HepG2 (cell line): ENCODE measurements around the gene RESP18. TPM values are rescaled to one million over a fixed set of nuclear protein-coding genes. Genes with fewer than 3 reads are reported as not detected.

Source experiments
- ATAD3A ChIP-seq: sonication (generic); formaldehyde crosslinking; IDR thresholded peaks from 2 replicates; pipeline ENCODE4 v1.4.0; 2020; ENCODE audit warnings: missing genetic modification reagents
- ATF7 ChIP-seq, 2 experiments: fragments of 450-650 bp in 1 of 2; sonication (generic) in 1 of 2; formaldehyde crosslinking in 1 of 2; IDR thresholded peaks; 2 replicates each; pipeline versions ENCODE4 v1.4.0 to v1.6.1; 2016 to 2020; ENCODE audit warnings: antibody characterized with exemption in 1 of 2, mild to moderate bottlenecking in 1 of 2, missing genetic modification reagents in 1 of 2
- CSRNP1 ChIP-seq: sonication (generic); formaldehyde crosslinking; IDR thresholded peaks from 2 replicates; pipeline ENCODE4 v1.8.1; 2023; ENCODE audit warnings: mild to moderate bottlenecking, missing genetic modification reagents
- JDP2 ChIP-seq: sonication (generic); formaldehyde crosslinking; IDR thresholded peaks from 2 replicates; pipeline ENCODE4 v1.8.1; 2022; ENCODE audit warnings: missing genetic modification reagents, borderline replicate concordance
- KLF13 ChIP-seq: sonication (generic); formaldehyde crosslinking; IDR thresholded peaks from 2 replicates; pipeline ENCODE4 v1.4.0; 2020; ENCODE audit warnings: mild to moderate bottlenecking, missing genetic modification reagents
- NCOR1 ChIP-seq: fragments of 200-600 bp; sonication (generic); IDR thresholded peaks from 2 replicates; pipeline ENCODE4 v1.7.0; 2017; ENCODE audit warnings: antibody characterized with exemption, low read length, borderline replicate concordance
- PCBP2 ChIP-seq: fragments of 200-400 bp; formaldehyde crosslinking; optimal IDR thresholded peaks from 2 replicates; pipeline ENCODE3; 2018; ENCODE audit warnings: low read length, low read depth; ENCODE audit not compliant: poor library complexity, severe bottlenecking
- USF2 ChIP-seq, 2 experiments: sonication (generic) in 1 of 2; formaldehyde crosslinking in 1 of 2; IDR thresholded peaks; 2 replicates each; pipeline versions ENCODE4 v1.5.1 to v1.6.1; 2011 to 2020; ENCODE audit warnings: borderline replicate concordance in 1 of 2, low read depth in 1 of 2, low read length in 1 of 2, mild to moderate bottlenecking in 1 of 2, missing genetic modification reagents in 1 of 2, moderate library complexity in 1 of 2
- ZBTB3 ChIP-seq: sonication (generic); formaldehyde crosslinking; IDR thresholded peaks from 2 replicates; pipeline ENCODE4 v1.4.0; 2020; ENCODE audit warnings: low read depth, mild to moderate bottlenecking, moderate library complexity, missing genetic modification reagents, borderline replicate concordance
- ZMYM4 ChIP-seq: sonication (generic); formaldehyde crosslinking; IDR thresholded peaks from 2 replicates; pipeline ENCODE4 v1.8.1; 2023; ENCODE audit warnings: mild to moderate bottlenecking, missing genetic modification reagents
- ZNF296 ChIP-seq: sonication (generic); formaldehyde crosslinking; conservative IDR thresholded peaks from 2 replicates; pipeline ENCODE4 v1.5.0; 2020; ENCODE audit warnings: mild to moderate bottlenecking, missing genetic modification reagents
- ZNF543 ChIP-seq: sonication (generic); formaldehyde crosslinking; IDR thresholded peaks from 2 replicates; pipeline ENCODE4 v1.4.0; 2020; ENCODE audit warnings: mild to moderate bottlenecking, missing genetic modification reagents
- ZNF644 ChIP-seq: IDR thresholded peaks from 2 replicates; pipeline ENCODE4 v1.6.1; 2016; ENCODE audit warnings: low read depth
- polyA plus RNA-seq, 8 experiments: library from polyadenylated mRNA; depleted of rRNA in 3 of 8; stranded (reverse) in 7 of 8; unstranded in 1 of 8; fragments of >200 nt; fragmentation: Illumina TruSeq in 4 of 8; extraction: Trizol in 4 of 8; gene quantifications; 2 replicates each; pipeline versions ENCODE4 v1.2.1 to v1.2.3, GENCODE V29; 2011 to 2016; ENCODE audit warnings: low read depth in 4 of 8, missing spikeins in 1 of 8, mixed read lengths in 1 of 8; ENCODE audit not compliant: insufficient read depth in 1 of 8
- total RNA-seq, 5 experiments: library from RNA; depleted of rRNA; stranded (reverse); fragments of >200 nt; fragmentation: Illumina TruSeq; extraction: Trizol; gene quantifications; 2 replicates each; pipeline ENCODE4 v1.2.3, GENCODE V29; 2016; ENCODE audit warnings: low read depth in 1 of 5
- TF ChIP-seq, protein P1 (sequence below): fragments of 450-650 bp; IDR thresholded peaks from 2 replicates; pipeline ENCODE4 v1.6.1; 2017
- TF ChIP-seq, protein P2 (sequence below): sonication (generic); formaldehyde crosslinking; IDR thresholded peaks from 2 replicates; pipeline ENCODE4 v1.9.0; 2022; ENCODE audit warnings: low read depth, missing genetic modification reagents
- TF ChIP-seq, protein P3 (sequence below): sonication (generic); formaldehyde crosslinking; IDR thresholded peaks from 2 replicates; pipeline ENCODE4 v1.4.0; 2020; ENCODE audit warnings: missing genetic modification reagents, borderline replicate concordance

RESP18 gene
- total and polyA plus RNA-seq, 2 of the 13 experiments (the other 11 are each of a cell fraction or from before 2014, with no cell fraction given), result not detected

DNA sequence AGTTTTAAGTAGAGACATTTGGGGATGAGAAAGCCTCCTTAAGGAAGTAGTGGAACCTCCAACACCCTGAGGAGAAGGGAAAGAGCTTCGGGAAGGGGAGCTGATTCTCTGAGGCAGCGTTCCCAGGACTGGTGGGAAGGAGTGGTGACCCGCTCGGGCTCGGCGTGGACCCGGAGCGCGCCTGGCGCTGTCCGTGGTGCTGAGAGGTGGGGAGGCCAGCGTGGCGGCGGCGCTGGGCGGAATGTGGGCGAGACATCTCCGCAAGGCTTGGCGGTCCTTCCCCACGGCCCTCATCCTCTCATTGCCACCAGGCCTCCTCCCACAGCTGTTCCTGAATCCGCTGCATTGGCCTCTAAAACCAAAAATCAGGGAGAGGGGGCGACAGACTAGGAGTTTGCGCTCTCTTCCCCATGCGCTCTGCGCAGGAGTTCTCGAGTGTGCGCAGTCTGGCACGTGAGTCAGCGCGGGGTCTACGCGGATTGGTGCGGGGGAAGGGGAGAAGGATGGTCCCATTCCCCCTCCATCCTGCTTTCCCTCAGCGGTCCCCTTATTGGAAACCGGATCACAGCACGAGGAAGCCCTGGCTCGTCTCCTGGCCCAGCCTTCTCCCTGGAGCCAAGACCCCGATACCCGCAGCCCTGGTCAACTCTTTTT, 857 bp downstream of the RESP18 start (continued):
- TF ChIP-seq CSRNP1 (CRISPR knock-in tag) (no peak), KLF13 (CRISPR knock-in tag) (peak; percentile 85), NCOR1 (no peak), PCBP2 (no peak), ZNF543 (CRISPR knock-in tag) (0 out of 2 replicates have a peak, but pooled peaks have one; percentile 34), JDP2 (CRISPR knock-in tag) (no peak; the same call in 1 of the 2 replicates), ZMYM4 (CRISPR knock-in tag) (peak; percentile 55; the same call in 1 of the 2 replicates), ZBTB3 (CRISPR knock-in tag) (peak; percentile 59; the same call in 1 of the 2 replicates), USF2 (IDR thresholded peaks at IDR 0.05; ENCODE audit: low read depth, low read length) (no peak), USF2 (CRISPR knock-in tag; IDR thresholded peaks at IDR 0.05; ENCODE audit: borderline replicate concordance) (no peak), ATF7 (IDR thresholded peaks at IDR 0.05) (no peak), ATF7 (CRISPR knock-in tag; IDR thresholded peaks at IDR 0.05) (no peak), ATAD3A (CRISPR knock-in tag) (0 out of 2 replicates have a peak, but pooled peaks have one; percentile 94), ZNF296 (peak; percentile 75; the same call in 1 of the 2 replicates), ZNF644 (CRISPR knock-in tag) (no peak)
- TF ChIP-seq, protein P1, sequence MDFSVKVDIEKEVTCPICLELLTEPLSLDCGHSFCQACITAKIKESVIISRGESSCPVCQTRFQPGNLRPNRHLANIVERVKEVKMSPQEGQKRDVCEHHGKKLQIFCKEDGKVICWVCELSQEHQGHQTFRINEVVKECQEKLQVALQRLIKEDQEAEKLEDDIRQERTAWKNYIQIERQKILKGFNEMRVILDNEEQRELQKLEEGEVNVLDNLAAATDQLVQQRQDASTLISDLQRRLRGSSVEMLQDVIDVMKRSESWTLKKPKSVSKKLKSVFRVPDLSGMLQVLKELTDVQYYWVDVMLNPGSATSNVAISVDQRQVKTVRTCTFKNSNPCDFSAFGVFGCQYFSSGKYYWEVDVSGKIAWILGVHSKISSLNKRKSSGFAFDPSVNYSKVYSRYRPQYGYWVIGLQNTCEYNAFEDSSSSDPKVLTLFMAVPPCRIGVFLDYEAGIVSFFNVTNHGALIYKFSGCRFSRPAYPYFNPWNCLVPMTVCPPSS, result no peak
- TF ChIP-seq, protein P2, sequence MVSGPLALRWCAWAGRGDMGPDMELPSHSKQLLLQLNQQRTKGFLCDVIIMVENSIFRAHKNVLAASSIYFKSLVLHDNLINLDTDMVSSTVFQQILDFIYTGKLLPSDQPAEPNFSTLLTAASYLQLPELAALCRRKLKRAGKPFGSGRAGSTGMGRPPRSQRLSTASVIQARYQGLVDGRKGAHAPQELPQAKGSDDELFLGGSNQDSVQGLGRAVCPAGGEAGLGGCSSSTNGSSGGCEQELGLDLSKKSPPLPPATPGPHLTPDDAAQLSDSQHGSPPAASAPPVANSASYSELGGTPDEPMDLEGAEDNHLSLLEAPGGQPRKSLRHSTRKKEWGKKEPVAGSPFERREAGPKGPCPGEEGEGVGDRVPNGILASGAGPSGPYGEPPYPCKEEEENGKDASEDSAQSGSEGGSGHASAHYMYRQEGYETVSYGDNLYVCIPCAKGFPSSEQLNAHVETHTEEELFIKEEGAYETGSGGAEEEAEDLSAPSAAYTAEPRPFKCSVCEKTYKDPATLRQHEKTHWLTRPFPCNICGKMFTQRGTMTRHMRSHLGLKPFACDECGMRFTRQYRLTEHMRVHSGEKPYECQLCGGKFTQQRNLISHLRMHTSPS (CRISPR knock-in tag), result peak; percentile 41; the same call in 1 of the 2 replicates
- TF ChIP-seq, protein P3, sequence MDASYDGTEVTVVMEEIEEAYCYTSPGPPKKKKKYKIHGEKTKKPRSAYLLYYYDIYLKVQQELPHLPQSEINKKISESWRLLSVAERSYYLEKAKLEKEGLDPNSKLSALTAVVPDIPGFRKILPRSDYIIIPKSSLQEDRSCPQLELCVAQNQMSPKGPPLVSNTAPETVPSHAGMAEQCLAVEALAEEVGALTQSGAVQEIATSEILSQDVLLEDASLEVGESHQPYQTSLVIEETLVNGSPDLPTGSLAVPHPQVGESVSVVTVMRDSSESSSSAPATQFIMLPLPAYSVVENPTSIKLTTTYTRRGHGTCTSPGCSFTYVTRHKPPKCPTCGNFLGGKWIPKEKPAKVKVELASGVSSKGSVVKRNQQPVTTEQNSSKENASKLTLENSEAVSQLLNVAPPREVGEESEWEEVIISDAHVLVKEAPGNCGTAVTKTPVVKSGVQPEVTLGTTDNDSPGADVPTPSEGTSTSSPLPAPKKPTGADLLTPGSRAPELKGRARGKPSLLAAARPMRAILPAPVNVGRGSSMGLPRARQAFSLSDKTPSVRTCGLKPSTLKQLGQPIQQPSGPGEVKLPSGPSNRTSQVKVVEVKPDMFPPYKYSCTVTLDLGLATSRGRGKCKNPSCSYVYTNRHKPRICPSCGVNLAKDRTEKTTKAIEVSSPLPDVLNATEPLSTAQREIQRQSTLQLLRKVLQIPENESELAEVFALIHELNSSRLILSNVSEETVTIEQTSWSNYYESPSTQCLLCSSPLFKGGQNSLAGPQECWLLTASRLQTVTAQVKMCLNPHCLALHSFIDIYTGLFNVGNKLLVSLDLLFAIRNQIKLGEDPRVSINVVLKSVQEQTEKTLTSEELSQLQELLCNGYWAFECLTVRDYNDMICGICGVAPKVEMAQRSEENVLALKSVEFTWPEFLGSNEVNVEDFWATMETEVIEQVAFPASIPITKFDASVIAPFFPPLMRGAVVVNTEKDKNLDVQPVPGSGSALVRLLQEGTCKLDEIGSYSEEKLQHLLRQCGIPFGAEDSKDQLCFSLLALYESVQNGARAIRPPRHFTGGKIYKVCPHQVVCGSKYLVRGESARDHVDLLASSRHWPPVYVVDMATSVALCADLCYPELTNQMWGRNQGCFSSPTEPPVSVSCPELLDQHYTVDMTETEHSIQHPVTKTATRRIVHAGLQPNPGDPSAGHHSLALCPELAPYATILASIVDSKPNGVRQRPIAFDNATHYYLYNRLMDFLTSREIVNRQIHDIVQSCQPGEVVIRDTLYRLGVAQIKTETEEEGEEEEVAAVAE, result peak; percentile 93; the same call in 1 of the 2 replicates
